ENCODE measurements around the gene CLDN5.

GRCh38 chr22:19527861-19528417 lies 3.7 kb upstream of the CLDN5 start:
- no peak for TF ChIP-seq CTCF (IDR thresholded peaks at IDR 0.05)
- TF ChIP-seq POLR2AphosphoS5 (IDR thresholded peaks at IDR 0.05) = no peak

All from sigmoid colon (tissue), 4 donors.